ENCODE results near the gene MINDY4.

MINDY4 gene

DNA sequence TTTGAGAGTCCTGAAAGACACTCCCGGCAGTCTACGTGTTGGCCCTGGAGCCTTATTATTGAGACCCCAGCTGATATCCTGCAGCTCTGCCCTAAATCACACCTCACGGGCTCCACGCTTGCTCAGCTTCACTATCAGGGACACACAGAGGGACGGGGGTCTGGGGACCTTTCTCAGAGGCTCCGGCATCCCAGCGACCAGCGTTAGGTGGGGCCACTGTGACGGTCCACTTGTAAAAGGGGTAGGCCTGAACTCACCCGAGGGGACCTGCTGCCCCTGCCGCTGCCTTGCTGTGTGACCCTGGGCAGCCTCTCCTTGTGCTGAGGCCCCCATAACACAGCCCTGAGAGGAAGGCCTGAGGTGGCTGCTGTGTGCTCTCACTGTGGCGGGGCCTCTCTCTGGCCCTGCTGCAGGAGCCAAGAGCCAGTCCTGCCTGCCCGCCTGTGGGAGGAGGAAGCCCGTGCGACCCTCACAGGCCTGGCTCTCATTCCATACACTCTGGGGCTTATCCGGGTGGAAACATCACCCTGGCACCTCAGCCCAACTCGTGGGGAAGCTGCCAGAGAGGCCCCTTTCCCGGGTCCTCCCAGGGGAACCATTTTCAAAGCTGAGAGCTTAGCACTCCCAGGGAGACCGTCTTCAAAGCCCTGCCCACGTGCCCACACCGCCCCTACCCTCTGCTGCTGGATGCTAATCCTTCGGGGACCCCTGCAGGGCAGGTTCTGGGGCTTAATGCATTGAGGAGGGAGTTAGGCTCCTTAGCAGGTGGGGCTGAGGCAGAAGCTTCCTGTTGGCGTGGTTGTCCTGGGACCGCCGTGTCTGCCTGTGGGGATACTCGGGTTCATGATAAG lies 162.1 kb downstream of the MINDY4 start:
- Histone ChIP-seq H3K9me3 (ENCODE audit: control insufficient read depth in 2 of 2, low read length in 2 of 2) (no peaks in the 10 kb centered on the region), H3K9ac (ENCODE audit: low read depth in 1 of 2, low read length in 2 of 2) (no peak overlapping the region), H3K4me3 (ENCODE audit: low read length in 2 of 2) (no peak overlapping the region), H3K36me3 (ENCODE audit: control insufficient read depth in 2 of 2, insufficient read depth in 2 of 2, low read length in 2 of 2) (no peaks in the 10 kb centered on the region), H3K27ac (ENCODE audit: low read depth in 2 of 2, low read length in 2 of 2) (no peak overlapping the region), H3K4me1 (ENCODE audit: control insufficient read depth in 2 of 2, insufficient read depth in 2 of 2, low read length in 2 of 2) (peaks cover 23 to 31% of the 10 kb centered on the region in 2 donors), H3K27me3 (ENCODE audit: control insufficient read depth in 2 of 2, insufficient read depth in 2 of 2, low read length in 2 of 2) (no peaks in the 10 kb centered on the region)

DNA sequence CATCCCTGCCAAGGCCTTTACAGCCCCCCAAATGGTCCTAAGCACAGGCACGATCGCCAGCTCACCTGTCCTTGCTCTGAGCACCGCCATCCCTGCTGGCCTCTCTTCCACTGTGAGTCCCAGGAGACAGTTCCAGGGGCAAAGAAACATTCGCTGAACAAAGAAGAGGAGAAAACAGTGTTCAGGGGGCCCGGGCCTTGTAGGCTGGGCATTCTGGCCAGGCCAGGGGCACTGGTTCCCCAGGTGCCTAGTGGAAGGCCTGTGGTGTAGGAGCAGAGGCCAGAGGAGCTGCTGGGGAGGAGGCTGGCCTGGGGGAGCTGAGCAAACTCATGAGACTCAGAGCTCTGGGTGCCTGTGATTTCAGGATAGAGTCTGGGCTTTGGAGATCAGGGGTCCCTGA lies 163.0 kb downstream of the MINDY4 start:
- no peak overlapping the region for H3K27ac ChIP-seq (ENCODE audit: low read depth in 2 of 2, low read length in 2 of 2)
- no peaks in the 10 kb centered on the region for H3K9me3 ChIP-seq (ENCODE audit: control insufficient read depth in 2 of 2, low read length in 2 of 2)
- H3K9ac ChIP-seq (ENCODE audit: low read depth in 1 of 2, low read length in 2 of 2), result peak overlapping the region in 1 of 2 donors; percentile 11
- H3K4me1 ChIP-seq (ENCODE audit: control insufficient read depth in 2 of 2, insufficient read depth in 2 of 2, low read length in 2 of 2), result peaks cover 26 to 34% of the 10 kb centered on the region in 2 donors
- H3K4me3 ChIP-seq (ENCODE audit: low read length in 2 of 2), result no peak overlapping the region
- H3K27me3 ChIP-seq (ENCODE audit: control insufficient read depth in 2 of 2, insufficient read depth in 2 of 2, low read length in 2 of 2), result no peaks in the 10 kb centered on the region
- no peaks in the 10 kb centered on the region for H3K36me3 ChIP-seq (ENCODE audit: control insufficient read depth in 2 of 2, insufficient read depth in 2 of 2, low read length in 2 of 2)

DNA sequence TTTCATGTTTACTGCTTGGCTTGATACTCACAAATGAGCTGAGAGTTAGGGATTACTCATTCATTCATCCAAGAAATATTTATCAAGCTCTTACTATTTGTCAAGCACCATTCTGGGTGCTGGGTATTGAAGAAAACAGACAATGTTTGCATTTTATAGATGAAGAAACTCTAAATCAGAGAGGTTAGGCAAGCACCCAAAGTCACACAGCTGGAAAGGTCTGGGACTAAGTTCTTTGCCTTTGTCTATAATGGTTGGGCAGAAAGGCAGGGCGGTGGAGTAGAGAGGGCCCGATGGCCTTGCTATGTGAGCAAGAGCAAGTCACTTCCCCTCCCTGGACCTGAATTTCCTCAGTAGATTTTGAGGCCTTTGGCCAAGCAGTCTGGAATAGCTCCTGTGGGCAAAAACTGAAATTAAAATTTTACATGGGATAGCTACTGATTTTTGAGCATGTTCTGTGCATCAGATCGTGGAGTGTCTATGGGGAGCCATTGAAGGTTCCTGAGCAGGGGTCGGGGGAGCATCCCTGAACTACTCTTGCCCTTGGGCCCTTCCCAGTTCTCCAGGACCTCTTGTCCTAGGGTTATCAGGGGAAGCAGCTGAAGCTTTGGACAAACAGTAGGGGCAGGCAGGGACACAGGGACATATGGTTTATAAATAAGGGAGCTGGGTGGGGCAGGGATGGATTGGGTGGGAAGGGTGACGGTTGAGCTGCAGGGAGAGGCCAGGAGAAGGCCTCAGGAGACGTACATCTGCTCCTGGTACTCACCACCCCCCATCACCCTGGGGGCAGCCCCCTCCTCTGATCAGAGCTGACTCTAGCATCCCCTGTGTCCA lies 163.7 kb downstream of the MINDY4 start:
- H3K4me3 ChIP-seq (ENCODE audit: low read length in 2 of 2), result no peak overlapping the region
- no peaks in the 10 kb centered on the region for H3K36me3 ChIP-seq (ENCODE audit: control insufficient read depth in 2 of 2, insufficient read depth in 2 of 2, low read length in 2 of 2)
- H3K27ac ChIP-seq (ENCODE audit: low read depth in 2 of 2, low read length in 2 of 2), result peak overlapping the region in 1 of 2 donors; percentile 42
- no peaks in the 10 kb centered on the region for H3K9me3 ChIP-seq (ENCODE audit: control insufficient read depth in 2 of 2, low read length in 2 of 2)
- H3K9ac ChIP-seq (ENCODE audit: low read depth in 1 of 2, low read length in 2 of 2), result peak overlapping the region in 1 of 2 donors; percentile 23
- no peaks in the 10 kb centered on the region for H3K27me3 ChIP-seq (ENCODE audit: control insufficient read depth in 2 of 2, insufficient read depth in 2 of 2, low read length in 2 of 2)
- H3K4me1 ChIP-seq (ENCODE audit: control insufficient read depth in 2 of 2, insufficient read depth in 2 of 2, low read length in 2 of 2), result peaks cover 26 to 34% of the 10 kb centered on the region in 2 donors

DNA sequence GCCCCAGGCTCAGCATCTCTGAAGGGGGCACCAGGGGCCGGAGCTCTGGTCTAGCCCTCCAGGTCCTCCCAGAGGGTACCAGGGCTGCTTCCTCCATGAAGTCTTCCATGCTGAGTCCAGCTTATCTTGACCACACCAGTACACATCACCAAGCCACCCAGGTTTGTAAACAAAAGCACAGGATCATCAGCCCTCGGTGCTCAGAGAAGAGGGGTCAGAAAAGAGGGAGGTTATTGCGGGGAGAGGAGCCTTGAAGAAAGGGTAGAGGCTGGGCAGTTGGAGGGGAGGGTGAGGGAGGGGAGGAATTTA lies 164.3 kb downstream of the MINDY4 start:
- H3K27me3 ChIP-seq (ENCODE audit: control insufficient read depth in 2 of 2, insufficient read depth in 2 of 2, low read length in 2 of 2), result no peaks in the 10 kb centered on the region
- no peaks in the 10 kb centered on the region for H3K9me3 ChIP-seq (ENCODE audit: control insufficient read depth in 2 of 2, low read length in 2 of 2)
- H3K36me3 ChIP-seq (ENCODE audit: control insufficient read depth in 2 of 2, insufficient read depth in 2 of 2, low read length in 2 of 2), result no peaks in the 10 kb centered on the region
- H3K4me3 ChIP-seq (ENCODE audit: low read length in 2 of 2), result no peak overlapping the region
- peak overlapping the region in 1 of 2 donors; percentile 42 for H3K27ac ChIP-seq (ENCODE audit: low read depth in 2 of 2, low read length in 2 of 2)
- peak overlapping the region in 1 of 2 donors; percentile 23 for H3K9ac ChIP-seq (ENCODE audit: low read depth in 1 of 2, low read length in 2 of 2)
- peaks cover 26 to 34% of the 10 kb centered on the region in 2 donors for H3K4me1 ChIP-seq (ENCODE audit: control insufficient read depth in 2 of 2, insufficient read depth in 2 of 2, low read length in 2 of 2)

DNA sequence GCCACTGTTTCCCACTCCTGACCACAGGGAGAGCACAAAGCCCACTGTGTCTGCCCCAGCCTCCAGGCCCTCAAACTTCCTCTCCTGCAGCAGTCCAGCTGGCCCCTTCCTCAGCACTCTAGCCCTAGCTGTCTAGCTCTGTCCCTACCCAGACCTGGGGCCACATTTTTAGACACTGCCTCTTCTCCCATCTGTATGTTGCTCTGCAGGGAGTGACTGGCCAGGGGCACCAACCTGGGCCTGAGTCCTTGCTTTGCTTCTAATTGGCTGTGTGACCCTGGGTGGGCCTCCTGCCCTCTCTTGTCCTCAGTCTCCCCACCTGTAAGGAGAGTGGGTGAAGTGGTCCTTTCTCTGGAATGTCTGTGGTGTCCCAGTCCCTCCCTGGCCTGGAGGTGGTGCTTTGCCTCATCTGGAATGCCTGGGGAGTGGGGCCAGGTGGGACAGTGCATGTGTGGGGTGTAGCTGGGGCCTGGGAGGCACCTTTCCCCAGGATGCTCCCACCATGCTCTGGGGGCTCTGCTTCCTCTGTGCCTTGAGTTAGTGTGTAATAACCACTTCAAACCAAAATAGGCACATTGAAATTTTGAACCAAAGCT lies 165.5 kb downstream of the MINDY4 start:
- no peaks in the 10 kb centered on the region for H3K36me3 ChIP-seq (ENCODE audit: control insufficient read depth in 2 of 2, insufficient read depth in 2 of 2, low read length in 2 of 2)
- no peaks in the 10 kb centered on the region for H3K9me3 ChIP-seq (ENCODE audit: control insufficient read depth in 2 of 2, low read length in 2 of 2)
- no peaks in the 10 kb centered on the region for H3K27me3 ChIP-seq (ENCODE audit: control insufficient read depth in 2 of 2, insufficient read depth in 2 of 2, low read length in 2 of 2)
- H3K27ac ChIP-seq (ENCODE audit: low read depth in 2 of 2, low read length in 2 of 2), result peak overlapping the region; percentile 87
- H3K4me1 ChIP-seq (ENCODE audit: control insufficient read depth in 2 of 2, insufficient read depth in 2 of 2, low read length in 2 of 2), result peaks cover 26 to 37% of the 10 kb centered on the region in 2 donors
- H3K9ac ChIP-seq (ENCODE audit: low read depth in 1 of 2, low read length in 2 of 2), result peak overlapping the region; percentile 15 to 64
- H3K4me3 ChIP-seq (ENCODE audit: low read length in 2 of 2), result peak overlapping the region in 1 of 2 donors; percentile 7

DNA sequence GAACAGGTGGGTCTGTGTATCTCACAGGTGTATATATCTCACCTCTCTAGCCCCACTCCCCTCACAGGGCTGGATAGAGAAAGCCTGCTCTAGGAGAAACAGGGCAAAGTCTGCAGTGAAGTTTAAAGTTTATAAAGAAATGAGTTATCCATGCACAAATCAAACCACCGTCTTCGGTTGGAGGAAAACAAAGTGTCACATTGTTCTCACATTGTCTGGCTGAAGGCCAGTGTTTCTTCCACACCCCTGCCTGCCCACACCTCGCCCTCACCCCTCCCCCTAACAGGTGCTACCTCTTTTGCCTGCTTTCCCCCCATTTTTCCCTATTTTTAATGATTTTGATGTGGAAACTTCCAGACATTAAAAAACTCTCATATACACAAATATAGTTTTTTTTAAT lies 166.2 kb downstream of the MINDY4 start:
- no peak overlapping the region for H3K4me3 ChIP-seq (ENCODE audit: low read length in 2 of 2)
- no peaks in the 10 kb centered on the region for H3K27me3 ChIP-seq (ENCODE audit: control insufficient read depth in 2 of 2, insufficient read depth in 2 of 2, low read length in 2 of 2)
- H3K36me3 ChIP-seq (ENCODE audit: control insufficient read depth in 2 of 2, insufficient read depth in 2 of 2, low read length in 2 of 2), result no peaks in the 10 kb centered on the region
- H3K27ac ChIP-seq (ENCODE audit: low read depth in 2 of 2, low read length in 2 of 2), result peak overlapping the region; percentile 87
- no peaks in the 10 kb centered on the region for H3K9me3 ChIP-seq (ENCODE audit: control insufficient read depth in 2 of 2, low read length in 2 of 2)
- peaks cover 26 to 38% of the 10 kb centered on the region in 2 donors for H3K4me1 ChIP-seq (ENCODE audit: control insufficient read depth in 2 of 2, insufficient read depth in 2 of 2, low read length in 2 of 2)
- peak overlapping the region; percentile 15 to 64 for H3K9ac ChIP-seq (ENCODE audit: low read depth in 1 of 2, low read length in 2 of 2)

DNA sequence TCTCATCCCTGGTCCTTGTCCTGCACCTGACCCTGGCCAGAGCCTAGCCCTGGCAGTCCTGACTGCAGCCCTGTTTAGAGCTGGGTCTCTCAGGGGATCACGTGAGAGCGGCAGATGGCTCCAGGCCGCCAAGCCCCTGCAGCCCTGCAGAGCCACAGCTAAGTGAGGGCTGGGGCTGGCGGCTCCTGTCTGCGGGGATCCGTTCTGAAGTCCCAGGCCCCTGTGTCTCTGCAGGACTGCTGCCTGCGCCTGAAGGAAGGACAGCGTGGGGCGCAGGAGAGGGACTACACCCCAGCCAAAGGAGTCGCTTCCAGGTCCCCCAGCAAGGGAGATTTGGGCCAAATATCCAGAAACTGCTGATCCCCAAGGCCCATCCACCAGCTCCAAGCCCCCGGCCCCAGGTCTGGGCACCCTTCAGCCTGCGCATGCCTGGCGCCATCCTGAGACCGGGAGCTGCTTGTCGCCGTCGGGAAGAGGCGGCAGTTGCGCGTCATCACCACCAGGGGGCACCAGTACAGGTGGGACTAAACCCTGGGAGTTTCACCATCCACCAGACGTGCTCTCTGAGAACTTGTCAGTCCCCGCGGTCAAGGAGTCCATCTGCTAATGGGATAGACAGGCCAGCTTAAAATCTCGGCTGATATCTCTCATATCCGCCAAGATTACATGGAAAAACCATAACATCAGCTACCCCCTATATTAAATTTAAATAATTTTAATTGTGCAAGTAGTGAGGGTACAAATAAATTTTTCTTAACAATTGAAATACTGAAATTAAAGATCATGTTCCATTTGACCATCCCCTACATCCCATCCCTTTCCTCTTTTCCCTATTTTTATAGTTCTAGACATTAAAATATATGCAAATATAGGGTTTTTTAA lies 167.5 kb downstream of the MINDY4 start:
- peak overlapping the region in 1 of 2 donors; percentile 10 for H3K4me3 ChIP-seq (ENCODE audit: low read length in 2 of 2)
- peak overlapping the region; percentile 58 to 87 for H3K27ac ChIP-seq (ENCODE audit: low read depth in 2 of 2, low read length in 2 of 2)
- H3K9ac ChIP-seq (ENCODE audit: low read depth in 1 of 2, low read length in 2 of 2), result peak overlapping the region in 1 of 2 donors; percentile 3
- peaks cover 26 to 38% of the 10 kb centered on the region in 2 donors for H3K4me1 ChIP-seq (ENCODE audit: control insufficient read depth in 2 of 2, insufficient read depth in 2 of 2, low read length in 2 of 2)
- H3K36me3 ChIP-seq (ENCODE audit: control insufficient read depth in 2 of 2, insufficient read depth in 2 of 2, low read length in 2 of 2), result no peaks in the 10 kb centered on the region
- H3K9me3 ChIP-seq (ENCODE audit: control insufficient read depth in 2 of 2, low read length in 2 of 2), result no peaks in the 10 kb centered on the region
- no peaks in the 10 kb centered on the region for H3K27me3 ChIP-seq (ENCODE audit: control insufficient read depth in 2 of 2, insufficient read depth in 2 of 2, low read length in 2 of 2)

DNA sequence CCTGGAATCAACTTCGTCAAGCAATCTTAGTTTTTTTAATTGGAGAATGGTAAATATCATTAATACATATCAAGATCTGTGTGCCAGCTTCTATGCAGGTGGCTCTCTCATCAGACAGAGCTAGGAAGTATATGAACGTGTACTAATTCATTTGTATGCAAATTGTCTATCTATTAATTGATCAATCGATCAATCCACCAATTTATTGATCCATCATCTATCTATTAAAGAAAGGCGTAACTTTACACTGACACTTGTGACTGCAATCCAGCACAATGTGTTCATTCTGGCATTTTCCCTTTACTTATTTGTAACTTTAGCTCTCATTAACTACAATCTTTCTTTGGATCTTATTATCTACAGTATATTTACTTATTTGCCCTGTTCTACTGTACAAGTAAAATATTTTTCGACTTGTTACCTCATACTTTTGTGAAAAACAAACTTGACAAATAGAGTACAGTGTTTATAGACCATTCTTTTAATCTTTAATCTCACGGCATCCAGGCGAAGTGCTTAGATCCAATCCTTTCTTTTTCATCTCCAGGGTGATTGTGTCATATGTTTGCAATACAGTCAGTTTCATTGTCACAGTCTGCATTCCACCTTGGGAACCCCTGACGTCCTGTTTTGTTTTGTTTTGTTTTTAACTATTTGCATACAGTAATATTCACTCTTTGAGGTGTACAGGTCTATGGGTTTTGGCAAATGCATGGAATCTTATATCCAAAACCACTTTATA lies 170.5 kb downstream of the MINDY4 start:
- no peaks in the 10 kb centered on the region for H3K27me3 ChIP-seq (ENCODE audit: control insufficient read depth in 2 of 2, insufficient read depth in 2 of 2, low read length in 2 of 2)
- H3K9me3 ChIP-seq (ENCODE audit: control insufficient read depth in 2 of 2, low read length in 2 of 2), result peaks cover 0 to 4% of the 10 kb centered on the region in 2 donors
- no peaks in the 10 kb centered on the region for H3K36me3 ChIP-seq (ENCODE audit: control insufficient read depth in 2 of 2, insufficient read depth in 2 of 2, low read length in 2 of 2)
- no peak overlapping the region for H3K27ac ChIP-seq (ENCODE audit: low read depth in 2 of 2, low read length in 2 of 2)
- H3K9ac ChIP-seq (ENCODE audit: low read depth in 1 of 2, low read length in 2 of 2), result no peak overlapping the region
- peaks cover 12 to 18% of the 10 kb centered on the region in 2 donors for H3K4me1 ChIP-seq (ENCODE audit: control insufficient read depth in 2 of 2, insufficient read depth in 2 of 2, low read length in 2 of 2)
- H3K4me3 ChIP-seq (ENCODE audit: low read length in 2 of 2), result no peak overlapping the region

Data from mucosa of rectum (tissue), 2 donors.